ENCODE measurements around the gene SLC1A1.

Gene SLC1A1

DNA sequence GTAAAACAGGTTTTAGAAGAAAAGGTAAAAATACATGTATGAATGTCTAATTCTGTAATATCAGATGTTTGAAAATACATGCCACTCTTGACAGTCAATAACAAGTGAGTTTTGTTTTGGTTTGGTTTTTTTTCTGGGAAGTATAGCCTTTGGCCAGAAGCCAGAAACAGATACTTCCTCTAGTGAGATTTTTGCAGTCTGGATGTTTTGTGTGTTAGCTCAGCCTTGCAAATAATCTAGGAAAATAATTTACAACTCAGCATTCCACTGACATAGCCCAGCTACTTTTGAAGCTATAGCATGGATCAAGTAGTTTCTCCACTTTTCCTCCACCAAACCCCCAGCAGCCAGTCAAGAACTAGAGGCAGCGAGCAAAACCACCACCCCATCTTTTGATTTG, 56.7 kb downstream of the SLC1A1 start:
- no peak for DNase-seq

DNA sequence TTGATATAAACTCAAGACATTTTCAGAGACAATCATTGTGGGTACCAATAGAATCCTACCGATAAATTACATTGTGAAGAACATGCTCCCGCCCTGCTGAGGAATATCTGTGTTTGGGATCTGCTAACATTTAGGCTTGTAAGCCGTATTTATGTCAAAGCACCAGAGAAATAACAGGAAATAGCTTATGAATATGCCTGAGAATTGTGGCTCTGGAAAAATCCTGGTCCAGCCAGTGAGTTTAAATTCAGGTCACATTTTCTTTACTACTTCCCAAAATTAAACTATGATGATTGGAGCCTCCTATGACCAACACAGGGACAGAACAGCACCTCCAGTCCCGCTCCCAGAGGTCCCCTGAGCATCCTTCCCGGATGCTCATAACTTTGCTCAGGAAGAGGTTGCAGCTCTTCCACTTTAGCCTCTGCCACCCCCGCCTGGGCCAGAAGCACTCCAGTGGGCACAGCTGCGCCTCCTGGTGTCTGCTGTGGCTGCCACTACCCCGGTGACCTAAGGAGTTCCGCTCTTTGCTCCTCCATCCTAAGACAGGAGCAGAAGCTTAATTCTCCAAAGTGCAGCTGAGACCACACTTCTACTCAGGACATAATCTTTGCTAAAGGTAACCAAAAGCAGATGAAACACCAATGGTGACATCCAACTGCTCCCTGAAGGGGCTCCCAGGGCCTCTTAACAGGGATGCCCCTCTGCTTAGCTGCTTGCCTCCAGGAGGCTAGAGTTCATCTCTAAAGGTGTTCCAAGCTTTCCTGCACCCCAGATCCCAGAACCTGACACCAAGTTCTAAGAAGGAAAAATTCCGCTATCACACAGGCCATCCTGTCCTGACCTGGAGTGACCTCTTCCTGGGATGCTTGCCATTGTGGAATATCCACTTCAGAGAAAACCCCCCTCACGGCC, 58.8 kb downstream of the SLC1A1 start:
- peak; percentile 3 for DNase-seq

DNA sequence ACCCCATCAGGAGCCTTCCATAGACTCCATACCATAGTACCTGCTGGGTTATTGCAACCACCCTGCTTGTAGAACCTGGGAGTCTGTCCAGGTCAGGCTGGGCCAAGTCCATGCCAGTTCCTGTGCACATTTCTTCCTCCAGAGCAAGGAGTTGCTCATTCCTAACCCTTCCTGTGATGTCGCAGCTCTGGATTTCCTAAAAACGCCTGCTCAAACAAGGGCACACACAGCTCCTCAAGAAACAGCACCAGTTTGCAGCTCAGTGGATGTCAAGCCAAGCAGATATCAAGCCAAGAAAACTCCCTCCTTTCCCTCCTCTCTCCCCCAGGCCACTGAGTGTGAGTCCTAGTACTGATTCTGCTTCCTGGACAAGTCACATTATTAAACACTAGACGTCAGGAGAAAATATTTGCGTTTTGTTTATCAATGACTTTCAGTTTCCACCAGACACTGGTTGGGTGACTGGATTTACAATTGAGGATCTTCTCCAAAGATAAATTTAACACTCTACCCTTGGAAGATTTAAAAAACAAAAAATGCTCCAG, 59.6 kb downstream of the SLC1A1 start:
- no peak for DNase-seq

DNA sequence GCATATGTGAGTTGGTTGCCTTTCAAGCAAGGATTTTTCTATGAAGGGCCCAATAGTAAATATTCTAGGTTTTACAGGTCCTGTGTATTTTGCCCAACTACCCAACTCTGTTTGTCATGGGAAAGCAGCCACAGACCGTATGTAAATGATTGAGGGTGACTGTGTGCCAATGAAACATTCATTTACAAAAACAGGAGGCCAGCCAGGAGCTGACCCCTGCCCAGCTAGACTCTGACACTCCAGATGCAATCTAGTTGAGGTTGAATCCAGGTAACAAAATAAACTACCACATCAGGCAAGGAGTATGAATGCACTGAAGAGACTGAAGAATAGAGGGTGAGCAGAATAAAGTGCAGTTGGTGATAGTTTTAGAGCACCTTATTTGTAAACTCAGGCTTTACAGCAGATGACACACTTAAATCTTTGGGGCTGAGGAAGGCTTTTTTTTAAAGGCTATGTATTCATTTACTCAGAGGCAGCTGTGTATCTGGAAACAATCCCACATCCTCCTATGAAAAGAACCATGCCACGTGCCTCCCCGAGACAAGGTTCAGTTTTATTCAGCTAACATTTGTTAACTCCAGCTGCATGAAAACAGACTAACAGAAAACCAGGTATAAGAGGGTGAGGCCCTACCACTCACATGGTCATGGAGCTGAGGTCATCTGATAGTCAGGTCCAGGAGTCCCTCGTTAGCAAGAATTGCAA, 60.7 kb downstream of the SLC1A1 start:
- no peak for DNase-seq

DNA sequence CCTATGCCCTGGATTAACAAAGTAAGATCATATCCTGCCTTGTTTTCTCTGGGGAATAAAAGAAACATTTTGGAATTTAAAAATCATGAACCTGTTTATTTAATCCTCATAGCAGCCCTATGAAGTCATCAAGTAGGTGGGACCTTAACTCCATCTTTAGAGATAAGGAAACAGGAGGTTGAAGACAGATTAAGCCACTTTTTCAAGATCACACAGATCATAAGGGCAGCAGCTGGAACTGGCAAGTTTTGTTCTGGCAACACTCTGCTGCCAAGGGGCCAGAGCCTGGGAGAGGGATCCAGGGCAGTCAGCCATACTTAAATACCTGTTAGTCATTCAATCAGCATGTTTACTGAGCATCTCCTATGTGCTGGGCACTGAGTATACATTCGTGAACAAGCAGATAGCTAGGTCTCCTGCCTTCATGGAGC, 63.7 kb downstream of the SLC1A1 start:
- DNase-seq: no peak

DNA sequence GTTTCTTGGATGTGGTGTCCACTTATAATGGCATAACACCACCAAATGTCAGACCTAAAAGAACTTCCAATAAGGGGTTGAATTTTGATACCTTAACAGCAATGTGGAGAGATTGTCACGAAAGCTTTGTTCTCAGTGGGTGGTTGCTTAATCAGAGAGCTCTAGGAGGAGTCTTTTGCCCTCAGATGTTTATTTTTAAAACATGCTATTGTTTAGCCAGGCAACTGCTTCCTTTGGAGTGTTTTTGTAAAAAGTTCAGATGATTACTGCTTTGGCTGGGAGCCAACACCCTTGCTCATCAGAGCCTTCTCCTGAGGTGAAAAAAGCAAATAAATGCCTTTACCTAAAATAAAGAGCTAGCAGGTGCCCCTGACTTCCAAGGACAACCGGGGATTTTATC, 65.0 kb downstream of the SLC1A1 start:
- DNase-seq: peak; percentile 48

DNA sequence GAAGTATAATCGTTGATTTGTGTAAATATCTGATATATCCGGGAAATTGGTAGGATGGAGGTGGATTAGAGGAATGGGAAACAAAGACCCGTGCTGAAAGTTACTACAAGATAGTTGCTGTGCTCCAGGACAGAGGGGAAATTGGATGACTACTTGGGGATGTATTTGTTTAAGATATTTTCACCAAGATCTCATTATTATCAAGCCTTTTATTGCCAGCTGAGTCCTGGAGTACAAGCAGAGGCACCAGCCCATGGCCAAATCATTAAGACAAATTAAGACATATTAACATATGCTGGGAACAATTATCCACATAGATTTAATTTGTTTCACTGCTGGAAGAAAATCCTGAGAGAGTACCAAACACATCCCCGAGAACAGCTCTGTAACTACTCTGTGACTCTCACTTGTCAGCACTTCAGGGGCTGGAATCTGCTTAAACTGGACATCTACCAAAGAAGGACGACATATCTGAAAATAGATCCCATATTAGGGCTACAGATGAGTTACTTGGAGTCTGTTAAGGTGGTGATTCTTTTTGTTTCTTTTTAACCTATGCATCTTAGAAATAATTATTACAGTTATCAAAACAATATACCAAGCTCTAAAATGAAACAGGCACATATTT, 68.2 kb downstream of the SLC1A1 start:
- no peak for DNase-seq

DNA sequence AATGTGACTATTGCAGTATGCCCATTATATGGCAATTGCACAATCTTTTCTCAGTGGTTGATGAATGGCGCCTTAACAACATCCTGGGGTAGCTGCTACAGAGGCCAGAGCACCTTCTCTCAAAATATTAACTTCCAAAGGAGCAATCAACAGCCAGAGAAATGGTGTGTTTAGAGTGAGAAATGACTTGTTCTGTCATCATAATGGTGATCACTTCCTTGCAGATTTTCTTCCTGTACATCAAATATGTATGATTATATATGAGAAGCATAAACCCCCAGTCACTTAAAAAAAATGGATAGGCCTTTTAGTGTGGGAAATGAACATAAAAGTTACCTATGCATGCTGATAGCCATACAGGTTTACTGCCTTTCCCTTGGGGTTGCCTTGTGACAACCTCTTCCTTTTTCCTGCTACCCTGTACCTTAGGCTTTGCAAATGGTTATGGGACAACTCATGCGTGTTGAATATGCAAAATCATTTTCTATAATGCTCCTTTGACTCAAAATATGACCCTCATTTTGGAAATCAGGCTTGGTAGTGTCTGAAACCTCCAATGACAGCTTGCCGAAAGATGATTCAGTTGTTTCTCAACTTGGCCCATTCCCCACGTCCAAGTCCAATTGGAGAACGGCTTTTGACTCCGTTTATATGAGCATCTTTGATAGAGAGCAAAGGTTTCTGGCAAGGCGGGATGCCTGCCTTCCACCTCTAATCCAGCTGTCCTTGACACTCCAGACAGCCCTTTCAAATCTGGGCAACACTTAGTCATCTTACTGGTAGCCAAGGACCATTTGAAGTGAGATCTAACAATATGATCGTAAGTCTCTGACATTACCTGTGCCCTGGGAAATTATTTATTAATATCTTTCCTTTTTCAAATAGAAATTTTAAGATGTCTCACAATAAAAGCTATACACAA, 69.3 kb downstream of the SLC1A1 start:
- no peak for DNase-seq

DNA sequence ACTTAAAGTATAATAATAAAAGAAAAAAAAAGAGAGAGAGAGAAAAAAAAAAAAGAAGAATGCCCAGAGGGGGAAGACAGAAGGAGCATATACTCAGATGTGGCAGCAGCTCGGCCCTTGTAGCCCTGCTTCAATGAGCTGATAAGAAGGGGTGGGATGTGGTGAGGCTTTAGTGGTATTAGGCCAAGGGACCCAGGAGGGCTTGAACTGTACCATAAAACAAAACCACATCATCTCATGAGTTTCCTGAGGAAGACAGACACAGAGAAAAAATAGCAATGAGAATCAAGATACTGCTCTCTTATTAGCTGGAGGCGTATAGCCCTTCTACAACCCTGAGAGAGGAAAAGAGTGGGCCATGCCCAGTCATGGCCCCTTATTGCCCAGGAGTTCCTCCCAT, 72.8 kb downstream of the SLC1A1 start:
- DNase-seq: no peak

DNA sequence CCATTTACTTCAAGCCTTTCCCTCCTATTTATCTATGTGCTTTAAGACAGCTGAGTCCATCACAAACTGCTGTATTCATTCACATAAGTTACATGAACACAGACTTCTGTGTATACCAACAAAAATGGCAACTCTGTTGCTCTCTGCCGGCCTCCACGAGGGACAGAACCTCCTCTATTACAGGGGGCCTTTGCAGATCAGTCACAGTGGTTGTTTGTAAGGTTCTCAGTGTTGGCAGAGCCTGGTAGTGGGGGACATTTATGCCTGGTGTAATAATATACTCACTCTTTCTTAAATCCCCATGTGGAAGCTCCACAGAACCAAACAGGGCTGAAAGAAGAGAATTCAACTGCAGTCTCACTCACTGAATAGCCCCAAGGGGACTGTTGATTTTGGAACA, 76.5 kb downstream of the SLC1A1 start:
- DNase-seq: no peak

DNA sequence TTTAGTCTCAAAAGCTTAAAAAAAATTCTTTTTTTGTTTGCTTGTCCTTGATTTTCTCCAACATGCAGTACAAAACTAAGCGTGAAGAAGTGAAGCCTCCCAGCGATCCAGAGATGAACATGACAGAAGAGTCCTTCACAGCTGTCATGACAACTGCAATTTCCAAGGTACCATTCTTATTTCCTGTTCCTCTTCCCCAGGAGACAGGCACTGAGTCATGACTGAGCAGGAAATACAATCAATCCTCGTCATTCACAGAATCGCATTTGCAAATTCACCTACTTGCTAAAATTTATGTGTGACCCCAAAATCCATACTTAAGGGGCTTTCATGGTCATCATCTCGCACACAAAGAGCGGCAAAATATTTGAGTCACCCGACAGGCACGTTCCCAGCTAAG, 77.3 kb downstream of the SLC1A1 start:
- DNase-seq: no peak

DNA sequence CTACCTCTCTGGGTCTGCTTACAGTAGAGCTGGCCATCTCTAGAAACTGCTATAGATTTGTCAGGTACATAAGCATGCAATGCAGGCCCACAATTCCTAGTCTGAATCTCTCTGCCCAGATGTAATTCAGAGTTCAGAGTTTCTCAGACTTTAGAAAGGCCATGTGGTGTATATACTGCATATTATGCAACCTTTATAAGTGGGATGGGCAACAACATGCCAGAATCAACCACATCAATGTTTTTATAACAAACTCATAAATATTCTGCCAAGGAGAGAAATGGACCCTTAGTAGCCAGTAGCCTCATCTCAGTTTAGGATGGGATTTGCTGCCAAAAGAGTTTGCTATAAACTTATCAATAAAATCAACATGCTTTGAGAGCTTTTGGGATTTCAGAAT, 78.8 kb downstream of the SLC1A1 start:
- no peak for DNase-seq

DNA sequence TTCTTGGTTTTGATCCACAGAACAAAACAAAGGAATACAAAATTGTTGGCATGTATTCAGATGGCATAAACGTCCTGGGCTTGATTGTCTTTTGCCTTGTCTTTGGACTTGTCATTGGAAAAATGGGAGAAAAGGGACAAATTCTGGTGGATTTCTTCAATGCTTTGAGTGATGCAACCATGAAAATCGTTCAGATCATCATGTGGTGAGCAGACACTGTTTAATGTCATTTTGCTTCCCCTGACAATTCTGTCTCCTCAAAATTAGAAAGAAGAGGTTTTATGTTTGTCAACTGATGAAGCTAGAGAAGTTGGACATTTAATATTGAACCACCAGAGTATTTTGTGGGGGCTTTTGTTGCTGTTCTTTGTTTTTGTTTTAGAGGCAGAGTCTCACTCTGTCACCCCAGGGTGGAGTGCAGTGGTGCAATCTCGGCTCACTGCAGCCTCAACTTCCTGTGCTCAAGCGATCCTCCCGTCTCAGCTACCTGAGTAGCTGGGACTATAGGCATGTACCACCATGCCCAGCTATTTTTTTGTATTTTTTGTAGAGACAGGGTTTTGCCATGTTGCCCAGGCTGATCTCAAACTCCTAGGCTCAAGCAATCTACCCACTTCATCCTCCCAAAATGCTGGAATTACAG, 82.0 kb downstream of the SLC1A1 start:
- DNase-seq: no peak

DNA sequence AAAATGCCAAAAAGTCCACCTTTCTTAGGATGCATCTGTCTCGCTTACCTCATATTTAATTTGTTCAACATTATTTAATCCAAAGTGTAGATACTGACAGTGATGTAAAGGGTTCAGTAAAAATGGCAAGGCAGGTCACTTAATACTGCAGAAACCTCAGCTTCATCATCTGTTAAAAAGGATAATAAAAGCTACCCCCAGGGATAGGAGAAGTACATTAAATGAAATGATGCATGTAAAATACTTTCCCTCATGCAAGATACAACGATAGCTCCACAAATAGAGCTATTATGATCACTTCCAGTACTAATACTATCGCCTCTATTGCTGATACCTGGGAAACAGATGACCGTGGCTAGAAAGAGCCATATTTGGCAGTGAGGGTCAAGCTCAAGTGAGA, 82.9 kb downstream of the SLC1A1 start:
- no peak for DNase-seq

DNA sequence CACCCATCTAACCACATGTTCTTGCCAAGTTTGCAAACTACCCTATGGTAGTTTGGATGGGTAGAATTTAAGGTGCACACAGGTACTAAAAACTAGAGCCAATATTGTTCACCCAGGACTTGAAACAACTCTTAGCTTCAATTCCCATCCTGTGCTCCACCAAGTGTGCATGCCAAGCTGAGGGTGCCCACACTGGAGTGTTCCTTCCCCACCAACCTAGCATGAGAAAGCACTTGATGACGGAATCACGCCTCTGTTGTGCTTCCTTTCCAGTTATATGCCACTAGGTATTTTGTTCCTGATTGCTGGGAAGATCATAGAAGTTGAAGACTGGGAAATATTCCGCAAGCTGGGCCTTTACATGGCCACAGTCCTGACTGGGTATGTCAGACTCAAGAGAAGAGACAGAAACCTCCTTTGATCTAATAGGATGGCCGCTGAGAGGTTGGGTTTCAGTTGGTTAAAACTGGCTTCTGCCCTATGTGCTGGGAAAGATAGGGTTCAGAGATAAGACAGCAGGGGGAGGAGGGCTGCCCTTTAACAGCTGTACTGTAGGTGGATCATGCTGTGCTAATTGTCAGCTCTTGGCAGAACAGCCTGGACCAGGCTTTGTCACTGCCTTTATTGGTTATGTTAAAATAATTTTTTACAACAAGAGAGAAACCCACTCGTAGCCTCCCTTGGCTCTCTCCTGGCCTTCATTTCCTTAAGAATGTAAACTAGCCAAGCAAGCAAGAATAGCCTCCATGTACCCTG, 83.5 kb downstream of the SLC1A1 start:
- DNase-seq: no peak

DNA sequence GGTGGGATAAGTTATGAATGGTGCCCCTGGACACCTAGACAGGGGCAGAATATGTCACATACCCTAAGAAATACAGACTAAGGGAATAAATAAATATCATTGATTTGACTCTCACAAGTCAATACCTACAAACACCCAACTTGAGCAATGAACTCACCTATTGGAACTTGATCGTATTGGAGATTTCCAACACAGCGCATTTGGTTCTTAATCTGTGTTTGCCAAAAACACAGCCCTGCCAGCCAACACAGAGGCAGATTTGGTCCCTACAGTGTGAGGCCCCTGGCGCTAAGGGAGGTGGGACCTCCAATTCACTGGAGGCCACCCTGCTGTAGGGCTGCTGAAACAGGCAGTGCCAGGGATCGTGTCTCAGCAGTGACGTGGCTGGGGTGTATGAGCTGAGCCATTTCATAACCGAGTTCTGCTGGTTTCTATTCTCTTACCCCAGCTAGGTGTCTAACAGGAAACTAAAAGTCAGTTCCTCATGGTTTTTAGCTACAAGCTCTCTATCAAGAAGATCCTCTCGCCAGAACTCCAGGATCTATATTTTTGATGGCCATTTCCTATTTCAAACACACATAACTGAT, 84.5 kb downstream of the SLC1A1 start:
- no peak for DNase-seq

DNA sequence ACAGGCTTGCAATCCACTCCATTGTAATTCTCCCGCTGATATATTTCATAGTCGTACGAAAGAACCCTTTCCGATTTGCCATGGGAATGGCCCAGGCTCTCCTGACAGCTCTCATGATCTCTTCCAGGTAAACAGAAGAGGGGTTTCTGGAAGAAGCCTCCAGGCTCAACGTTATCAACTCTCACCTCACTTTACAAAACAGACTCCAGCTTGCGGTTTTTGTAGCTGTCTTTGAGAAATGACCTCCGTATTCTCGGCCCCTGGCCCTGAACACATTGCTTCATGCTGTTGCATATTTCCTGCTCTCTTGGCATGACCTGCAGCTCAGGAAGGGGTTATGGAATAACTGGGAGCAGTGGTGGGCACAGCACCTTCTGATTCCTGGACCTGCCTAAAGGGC, 85.7 kb downstream of the SLC1A1 start:
- DNase-seq: no peak

DNA sequence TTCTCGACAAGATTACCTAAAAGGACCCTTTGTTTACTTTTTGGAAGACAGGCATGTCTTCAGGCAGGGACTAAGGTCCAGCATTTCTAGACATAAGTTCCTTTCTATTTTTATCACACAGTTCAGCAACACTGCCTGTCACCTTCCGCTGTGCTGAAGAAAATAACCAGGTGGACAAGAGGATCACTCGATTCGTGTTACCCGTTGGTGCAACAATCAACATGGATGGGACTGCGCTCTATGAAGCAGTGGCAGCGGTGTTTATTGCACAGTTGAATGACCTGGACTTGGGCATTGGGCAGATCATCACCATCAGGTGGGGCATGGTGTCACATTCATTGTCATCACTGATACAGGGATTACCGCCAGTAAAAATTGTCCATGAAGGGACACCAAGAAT, 86.2 kb downstream of the SLC1A1 start:
- DNase-seq: no peak

DNA sequence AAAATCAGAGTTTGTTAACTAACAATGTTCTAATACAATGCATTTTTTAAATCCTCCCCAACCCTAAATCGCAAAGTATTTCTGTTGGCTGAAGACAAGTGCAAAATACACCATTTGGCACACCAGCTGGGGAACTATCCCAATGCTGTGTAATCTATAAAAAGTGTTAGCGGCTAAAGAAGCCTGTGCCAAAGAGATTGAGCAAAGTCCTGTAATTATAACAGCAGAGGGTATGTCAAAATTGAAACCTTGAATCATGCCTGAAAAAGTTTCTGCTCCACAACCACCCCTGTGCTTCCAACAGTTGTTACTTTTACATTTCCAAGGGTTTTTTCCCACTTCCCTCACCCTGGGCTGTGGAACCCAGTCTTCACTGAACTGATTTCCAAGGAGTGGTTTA, 88.7 kb downstream of the SLC1A1 start:
- DNase-seq: no peak

DNA sequence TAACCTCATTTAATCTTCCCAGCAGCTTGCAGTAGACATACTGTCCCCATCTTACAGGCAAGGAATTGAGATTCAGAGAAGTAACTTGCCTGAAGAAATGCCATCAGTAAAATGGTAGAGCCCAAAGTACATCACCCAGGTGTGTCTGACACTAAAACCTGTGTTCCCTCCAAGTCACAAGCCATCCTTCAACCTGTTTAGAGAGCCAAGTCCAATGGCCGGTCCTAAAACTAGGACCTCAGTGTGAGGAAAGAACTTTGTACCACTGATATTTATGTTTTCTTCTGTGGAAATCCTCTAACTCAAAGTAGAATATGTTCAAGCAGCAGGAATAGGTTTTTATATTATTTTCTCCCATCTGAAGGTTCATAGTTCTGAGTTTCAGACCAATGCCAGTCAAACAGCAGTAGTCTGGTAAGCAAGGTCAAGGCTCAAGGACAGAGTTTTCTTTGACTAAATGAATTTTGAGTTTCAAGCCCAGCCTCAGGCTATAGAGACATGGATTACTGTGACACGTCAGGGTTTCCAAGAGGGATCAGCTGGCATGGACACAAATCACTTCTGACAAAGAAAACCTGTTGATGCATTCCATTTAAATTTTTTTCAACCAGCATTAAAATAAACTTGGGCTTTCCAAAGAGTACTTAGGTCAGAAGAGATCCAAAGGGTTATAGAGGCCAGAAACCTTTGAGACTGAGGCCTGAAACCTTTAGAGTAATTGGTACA, 90.9 kb downstream of the SLC1A1 start:
- no peak for DNase-seq

Measured in DMS53 (cell line).